IMR-90 (cell line): Measurements from ENCODE around the gene LTBP1. TPM values are rescaled to one million over a fixed set of nuclear protein-coding genes. Genes with fewer than 3 reads are reported as not detected.
A peak's percentile ranks its signal among the peaks of the same experiment; 100 is the strongest.

Source experiments
- ATAC-seq: fragments of 200-7000 bp; cut with Tn5 transposase; 2 replicates; pipeline ENCODE4 v1.9.1; 2020; ENCODE audit warnings: low read depth, mild to moderate bottlenecking, moderate library complexity
- BruUV-seq: library from RNA; stranded (reverse); fragments of 400-500 nt; replicated peaks from 2 replicates; lab custom pipeline; 2021; lab: Mats Ljungman, UMichigan
- CTCF ChIA-PET: fragments of 300-600 bp; formaldehyde crosslinking; extraction: SDS; loops from one replicate; lab custom pipeline; 2021; ENCODE audit warnings: antibody characterized with exemption; lab: Yijun Ruan, JAX
- POLR2A ChIA-PET: fragments of 300-600 bp; sonication (Branson Sonifier 250); formaldehyde crosslinking; loops from one replicate; lab custom pipeline; 2022; ENCODE audit warnings: antibody characterized with exemption; ENCODE audit not compliant: unreplicated experiment; lab: Charles Lee
- DNase-seq: peaks from one replicate; pipeline ENCODE4 v3.0.0; 2013
- H2AFZ ChIP-seq: replicated peaks from 2 replicates; pipeline ENCODE3; 2013; ENCODE audit warnings: low read length, mild to moderate bottlenecking; ENCODE audit not compliant: poor library complexity
- H2AK5ac ChIP-seq: 2 replicates; pipeline ENCODE4 v1.6.1; 2013; ENCODE audit warnings: low read depth, low read length, inconsistent platforms
- H2AK9ac ChIP-seq: replicated peaks from 2 replicates; pipeline ENCODE3; 2013; ENCODE audit warnings: mild to moderate bottlenecking, low read depth, low read length, moderate library complexity; ENCODE audit not compliant: poor library complexity
- H2BK120ac ChIP-seq: 2 replicates; pipeline ENCODE4 v1.6.1; 2013; ENCODE audit warnings: low read depth, low read length, inconsistent platforms
- H2BK15ac ChIP-seq: 3 replicates; pipeline ENCODE4 v1.6.1; 2013; ENCODE audit warnings: low read depth, low read length, inconsistent platforms
- H2BK20ac ChIP-seq: 2 replicates; pipeline ENCODE4 v1.6.1; 2013; ENCODE audit warnings: low read depth, mild to moderate bottlenecking, inconsistent platforms, low read length, moderate library complexity
- H2BK5ac ChIP-seq: 2 replicates; pipeline ENCODE4 v1.6.1; 2013; ENCODE audit warnings: mild to moderate bottlenecking, low read depth, low read length, inconsistent platforms; ENCODE audit not compliant: poor library complexity, severe bottlenecking
- H3K14ac ChIP-seq: replicated peaks from 2 replicates; pipeline ENCODE4 v1.6.1; 2013; ENCODE audit warnings: low read depth, low read length, inconsistent platforms
- H3K18ac ChIP-seq: 2 replicates; pipeline ENCODE4 v1.6.1; 2013; ENCODE audit warnings: low read depth, low read length, control low read depth
- H3K23ac ChIP-seq: 2 replicates; pipeline ENCODE4 v1.6.1; 2013; ENCODE audit warnings: low read depth, low read length, inconsistent platforms
- H3K27ac ChIP-seq: 2 replicates; pipeline ENCODE4 v1.5.1; 2013; ENCODE audit warnings: mild to moderate bottlenecking, control low read depth, low read length; ENCODE audit not compliant: insufficient read depth
- H3K27me3 ChIP-seq: 2 replicates; pipeline ENCODE4 v1.6.1; 2013; ENCODE audit warnings: low read length; ENCODE audit not compliant: control insufficient read depth, insufficient read depth
- H3K36me3 ChIP-seq: 2 replicates; pipeline ENCODE4 v1.6.1; 2013; ENCODE audit warnings: low read length, mixed read lengths; ENCODE audit not compliant: control insufficient read depth, insufficient read depth
- H3K4ac ChIP-seq: 2 replicates; pipeline ENCODE4 v1.6.1; 2013; ENCODE audit warnings: low read depth, low read length, inconsistent platforms
- H3K4me1 ChIP-seq: 2 replicates; pipeline ENCODE4 v1.6.1; 2013; ENCODE audit warnings: low read length, mixed read lengths; ENCODE audit not compliant: control insufficient read depth, insufficient read depth
- H3K4me2 ChIP-seq: 2 replicates; pipeline ENCODE4 v1.6.1; 2013; ENCODE audit warnings: low read depth, mild to moderate bottlenecking, control low read depth, low read length, moderate library complexity
- H3K4me3 ChIP-seq: 2 replicates; pipeline ENCODE4 v1.5.1; 2013; ENCODE audit warnings: low read depth, mild to moderate bottlenecking, control low read depth, low read length, moderate library complexity; ENCODE audit not compliant: insufficient read depth
- H3K56ac ChIP-seq: 2 replicates; pipeline ENCODE4 v1.6.1; 2013; ENCODE audit warnings: low read length, inconsistent platforms; ENCODE audit not compliant: insufficient read depth; ENCODE audit errors: extremely low read depth
- H3K79me1 ChIP-seq, 2 experiments: 2 replicates each; pipeline ENCODE4 v1.6.1; 2013; ENCODE audit warnings: low read length in 2 of 2, inconsistent platforms in 1 of 2, low read depth in 1 of 2
- H3K9ac ChIP-seq: 2 replicates; pipeline ENCODE4 v1.6.1; 2013; ENCODE audit warnings: low read depth, low read length, control low read depth
- H3K9me1 ChIP-seq: 2 replicates; pipeline ENCODE4 v1.6.1; 2013; ENCODE audit warnings: low read length, inconsistent platforms; ENCODE audit not compliant: insufficient read depth
- H3K9me3 ChIP-seq: 2 replicates; pipeline ENCODE4 v1.6.1; 2013; ENCODE audit warnings: low read length; ENCODE audit not compliant: control insufficient read depth, insufficient read depth
- H4K20me1 ChIP-seq: 2 replicates; pipeline ENCODE4 v1.6.1; 2013; ENCODE audit warnings: low read length, inconsistent platforms; ENCODE audit not compliant: insufficient read depth
- H4K5ac ChIP-seq: 2 replicates; pipeline ENCODE4 v1.6.1; 2013; ENCODE audit warnings: mild to moderate bottlenecking, low read depth, low read length, control low read depth
- H4K8ac ChIP-seq, 2 experiments: 2 replicates each; pipeline ENCODE4 v1.6.1; 2013; ENCODE audit warnings: low read depth in 2 of 2, low read length in 2 of 2, control low read depth in 1 of 2, inconsistent platforms in 1 of 2
- H4K91ac ChIP-seq: 2 replicates; pipeline ENCODE4 v1.6.1; 2013; ENCODE audit warnings: low read depth, low read length, inconsistent platforms; ENCODE audit not compliant: insufficient read depth
- BHLHE40 ChIP-seq: fragments of 150-350 bp; IDR thresholded peaks from 2 replicates; pipeline ENCODE4 v1.6.1; 2016; ENCODE audit warnings: mild to moderate bottlenecking, low read depth, low read length
- CEBPB ChIP-seq: IDR thresholded peaks from 2 replicates; pipeline ENCODE4 v1.6.1; 2012; ENCODE audit warnings: low read depth, low read length, improper control_type of control experiment
- CHD1 ChIP-seq: IDR thresholded peaks from 2 replicates; pipeline ENCODE4 v1.6.1; 2012; ENCODE audit warnings: low read depth, low read length, improper control_type of control experiment
- CTCF ChIP-seq: conservative IDR thresholded peaks from 2 replicates; pipeline ENCODE4 v1.5.1; 2012; ENCODE audit warnings: mild to moderate bottlenecking, low read depth, low read length, improper control_type of control experiment
- ELK1 ChIP-seq: fragments of 150-350 bp; IDR thresholded peaks from 2 replicates; pipeline ENCODE4 v1.6.1; 2016; ENCODE audit warnings: low read depth, mild to moderate bottlenecking, low read length, moderate library complexity, borderline replicate concordance
- FOS ChIP-seq: fragments of 150-350 bp; IDR thresholded peaks from 2 replicates; pipeline ENCODE4 v1.6.1; 2016; ENCODE audit warnings: low read depth, low read length
- MAFK ChIP-seq: IDR thresholded peaks from 2 replicates; pipeline ENCODE4 v1.6.1; 2012; ENCODE audit warnings: low read depth, low read length, improper control_type of control experiment
- MAZ ChIP-seq: IDR thresholded peaks from 2 replicates; pipeline ENCODE4 v1.6.1; 2012; ENCODE audit warnings: low read depth, mild to moderate bottlenecking, low read length, improper control_type of control experiment, moderate library complexity, borderline replicate concordance
- NFE2L2 ChIP-seq: fragments of 150-350 bp; IDR thresholded peaks from 2 replicates; pipeline ENCODE4 v1.6.1; 2016; ENCODE audit warnings: low read depth, mild to moderate bottlenecking, low read length
- RAD21 ChIP-seq: IDR thresholded peaks from 2 replicates; pipeline ENCODE4 v1.6.1; 2012; ENCODE audit warnings: low read length, improper control_type of control experiment
- RCOR1 ChIP-seq: IDR thresholded peaks from 2 replicates; pipeline ENCODE4 v1.6.1; 2012; ENCODE audit warnings: mild to moderate bottlenecking, low read length, improper control_type of control experiment; ENCODE audit not compliant: insufficient replicate concordance
- RFX5 ChIP-seq: IDR thresholded peaks from 2 replicates; pipeline ENCODE4 v1.8.0; 2012; ENCODE audit warnings: low read depth, mild to moderate bottlenecking, low read length, moderate library complexity
- SMC3 ChIP-seq: fragments of 150-350 bp; IDR thresholded peaks from 2 replicates; pipeline ENCODE4 v1.6.1; 2016; ENCODE audit warnings: low read depth, mild to moderate bottlenecking, antibody characterized with exemption, low read length, moderate library complexity
- USF2 ChIP-seq: fragments of 150-350 bp; IDR thresholded peaks from 2 replicates; pipeline ENCODE4 v1.6.1; 2017; ENCODE audit warnings: mild to moderate bottlenecking, antibody characterized with exemption, low read length, low read depth
- WGBS, 2 experiments: methylation state at CpG; one replicate each; pipeline versions ENCODE4 v1.1.5 to v1.1.7; 2013; ENCODE audit warnings: missing lambda C conversion rate in 2 of 2; ENCODE audit not compliant: insufficient read length in 1 of 2; ENCODE audit errors: extremely low coverage in 2 of 2; 5-methylcytosine and 5-hydroxymethylcytosine counted together
- dilution Hi-C: fragments of 300-500 bp; cut with HindIII; formaldehyde crosslinking; loops from one replicate; pipeline ENCODE4 v1.14.3; 2018; ENCODE audit warnings: low sequenced_read_pairs; ENCODE audit not compliant: unreplicated experiment
- in situ Hi-C: fragments of 300-500 bp; cut with MboI; formaldehyde crosslinking; loops from 3 replicates; pipeline ENCODE4 v1.14.3; 2019; ENCODE audit warnings: low sequenced_read_pairs, inconsistent platforms, mixed read lengths
- intact Hi-C: fragments of 100-400 bp; cut with micrococcal nuclease; formaldehyde crosslinking; loops from 2 replicates; pipeline ENCODE4 v1.10.0; 2022
- polyA plus RNA-seq, 3 experiments: library from polyadenylated mRNA; depleted of rRNA; stranded (reverse); fragments of >200 nt; gene quantifications; 2 replicates each; pipeline ENCODE4 v1.2.3, GENCODE V29; 2012; ENCODE audit warnings: low replicate concordance in 1 of 3
- total RNA-seq: library from RNA; depleted of rRNA; stranded (reverse); fragments of >200 nt; gene quantifications from 2 replicates; pipeline ENCODE4 v1.2.3, GENCODE V29; 2012

LTBP1 gene
- total and polyA plus RNA-seq, 2 of the 4 experiments (the other 2 are of a cell fraction) = 235 to 326 TPM

DNA sequence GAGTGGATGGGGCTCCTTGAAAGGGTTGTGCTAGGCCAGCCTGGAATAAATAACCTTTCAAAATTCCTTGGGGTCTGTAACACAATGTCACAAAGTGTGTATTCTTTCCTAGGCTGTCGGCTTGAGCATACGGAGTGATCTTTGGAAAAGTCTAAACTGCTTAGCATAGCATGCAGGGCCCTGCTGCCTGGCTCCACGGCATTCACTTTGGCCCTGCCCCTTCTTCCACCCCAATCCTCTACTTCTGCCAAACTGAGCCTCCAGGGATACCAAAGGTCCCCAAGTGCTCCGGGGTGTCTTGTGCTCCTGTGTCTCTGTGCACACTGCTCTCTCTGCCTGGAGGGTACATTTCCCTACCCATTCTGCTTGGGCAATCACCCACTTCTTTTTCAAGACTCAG, 196.1 kb downstream of the LTBP1 start:
- peak overlapping the region; percentile 21; the same call in 1 of the 2 replicates for H4K5ac ChIP-seq
- no peak overlapping the region for H3K18ac ChIP-seq
- BruUV-seq = no TSS peak
- H3K9me1 ChIP-seq = peaks cover 17% of the 10 kb centered on the region
- H3K4ac ChIP-seq = peak overlapping the region; percentile 15
- peak overlapping the region; percentile 24 for H2BK20ac ChIP-seq
- peaks cover 30% of the 10 kb centered on the region for H3K36me3 ChIP-seq
- no peak overlapping the region for H3K56ac ChIP-seq
- no peak overlapping the region for H3K4me2 ChIP-seq
- no peak overlapping the region for H2AK9ac ChIP-seq
- H3K9ac ChIP-seq = no peak overlapping the region; the same call in 1 of the 2 replicates
- H3K27me3 ChIP-seq = no peaks in the 10 kb centered on the region
- TF ChIP-seq SMC3 (no peak), MAZ (no peak), RFX5 (no peak), CTCF (no peak), RCOR1 (no peak), BHLHE40 (no peak), CHD1 (no peak), USF2 (no peak), FOS (no peak), RAD21 (no peak), ELK1 (no peak), MAFK (no peak), NFE2L2 (no peak), CEBPB (no peak)
- WGBS, 2 experiments = 42% methylated on average over 3 of the region's 4 CpGs; no CpG with 5 or more reads in 1 of the 2 experiments
- H4K91ac ChIP-seq = peak overlapping the region; percentile 19; the same call in 1 of the 2 replicates
- no peak overlapping the region; the same call in 1 of the 2 replicates for H2BK120ac ChIP-seq
- H3K9me3 ChIP-seq = no peaks in the 10 kb centered on the region
- CTCF ChIA-PET = interaction anchor here (0.6 kb wide), 1 partner anchor 133 kb away, joined by 4 read pairs; no protein-coding TSS in a partner anchor
- dilution Hi-C loops = no loop called here
- in situ Hi-C loops = no loop called here
- H2BK15ac ChIP-seq = no peak overlapping the region
- no peak overlapping the region for H2AFZ ChIP-seq
- no peak overlapping the region for H3K4me3 ChIP-seq
- peak overlapping the region; percentile 27 for H2BK5ac ChIP-seq
- peaks cover 30 to 78% of the 10 kb centered on the region in 2 experiments for H3K79me1 ChIP-seq
- H3K4me1 ChIP-seq = peaks cover 37% of the 10 kb centered on the region
- no peak; the same call in 1 of the 2 replicates for ATAC-seq
- intact Hi-C loops = no loop called here
- H4K20me1 ChIP-seq = peaks cover 27% of the 10 kb centered on the region
- H4K8ac ChIP-seq = peak overlapping the region in 1 of 2 experiments; percentile 44; a peak in 2 of 4 replicates
- peak overlapping the region; percentile 62; the same call in 1 of the 2 replicates for H3K14ac ChIP-seq
- H3K27ac ChIP-seq = peak overlapping the region; percentile 28; the same call in 1 of the 2 replicates
- peak overlapping the region; percentile 52 for H3K23ac ChIP-seq
- H2AK5ac ChIP-seq = peak overlapping the region; percentile 52
- DNase-seq = no peak
- POLR2A ChIA-PET = no interaction called here
